GM19328 (cell line): ENCODE results near the gene TRANK1.
"Not testable (repeated sequence)": the region's sequence is repeated elsewhere in the genome, so short reads cannot be mapped to it uniquely, and the experiment has no call there.

ENCODE experiments used
- ATAC-seq: cut with Tn5 transposase; IDR thresholded peaks from one replicate; pipeline ENCODE4 v1.9.1; 2021; ENCODE audit warnings: mild to moderate bottlenecking, moderate library complexity; ENCODE audit not compliant: unreplicated experiment

Gene TRANK1

DNA sequence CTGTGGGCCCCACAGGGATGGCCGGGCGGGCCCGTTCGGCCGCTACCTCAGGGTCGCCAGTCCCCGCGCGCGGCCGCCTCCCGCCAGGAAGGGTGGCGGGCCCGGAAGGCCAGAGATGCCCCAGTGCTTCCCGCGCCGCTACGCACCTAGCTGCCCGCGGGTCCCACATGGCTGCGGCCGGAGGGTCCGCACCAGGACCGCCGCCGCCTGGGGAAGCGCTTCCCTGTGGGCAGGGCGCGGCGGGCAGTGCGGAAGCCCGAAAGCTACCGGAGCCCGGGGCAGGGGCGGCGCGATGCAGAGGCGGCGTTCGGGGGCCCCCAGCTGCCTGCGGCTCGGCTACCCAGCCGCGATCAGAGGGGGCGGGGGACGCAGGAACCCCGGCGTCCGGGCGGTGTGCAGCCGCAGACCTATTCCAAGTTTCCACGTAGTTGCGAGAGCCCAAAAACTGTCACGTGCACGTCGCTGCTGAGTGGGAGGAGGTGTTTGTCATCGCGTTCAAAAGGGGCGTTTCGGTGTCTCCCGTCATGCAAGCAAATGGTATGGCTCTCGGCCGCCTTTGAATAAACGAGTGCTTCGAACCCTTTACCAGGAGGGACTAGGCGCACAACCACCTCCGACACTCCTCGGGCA is at the start of gene TRANK1:
TSS of gene TRANK1 (minus strand) at position 414 of the 630 bp plus-strand sequence. CDS start at position 169, 245 bp downstream.
- ATAC-seq: peak; percentile 68

DNA sequence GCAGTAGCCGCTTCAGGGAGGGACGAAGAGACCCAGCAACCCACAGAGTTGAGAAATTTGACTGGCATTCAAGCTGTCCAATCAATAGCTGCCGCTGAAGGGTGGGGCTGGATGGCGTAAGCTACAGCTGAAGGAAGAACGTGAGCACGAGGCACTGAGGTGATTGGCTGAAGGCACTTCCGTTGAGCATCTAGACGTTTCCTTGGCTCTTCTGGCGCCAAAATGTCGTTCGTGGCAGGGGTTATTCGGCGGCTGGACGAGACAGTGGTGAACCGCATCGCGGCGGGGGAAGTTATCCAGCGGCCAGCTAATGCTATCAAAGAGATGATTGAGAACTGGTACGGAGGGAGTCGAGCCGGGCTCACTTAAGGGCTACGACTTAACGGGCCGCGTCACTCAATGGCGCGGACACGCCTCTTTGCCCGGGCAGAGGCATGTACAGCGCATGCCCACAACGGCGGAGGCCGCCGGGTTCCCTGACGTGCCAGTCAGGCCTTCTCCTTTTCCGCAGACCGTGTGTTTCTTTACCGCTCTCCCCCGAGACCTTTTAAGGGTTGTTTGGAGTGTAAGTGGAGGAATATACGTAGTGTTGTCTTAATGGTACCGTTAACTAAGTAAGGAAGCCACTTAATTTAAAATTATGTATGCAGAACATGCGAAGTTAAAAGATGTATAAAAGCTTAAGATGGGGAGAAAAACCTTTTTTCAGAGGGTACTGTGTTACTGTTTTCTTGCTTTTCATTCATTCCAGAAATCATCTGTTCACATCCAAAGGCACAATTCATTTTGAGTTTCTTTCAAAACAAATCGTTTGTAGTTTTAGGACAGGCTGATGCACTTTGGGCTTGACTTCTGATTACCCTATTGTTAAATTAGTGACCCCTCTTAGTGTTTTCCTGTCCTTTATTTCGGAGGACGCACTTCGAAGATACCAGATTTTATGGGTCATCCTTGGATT is 48.8 kb upstream of the TRANK1 start, which contains the start of gene MLH1:
TSS of gene MLH1 (plus strand) at position 193 of the 958 bp plus-strand sequence. CDS start at position 223, 30 bp downstream.
- ATAC-seq: peak; percentile 90

DNA sequence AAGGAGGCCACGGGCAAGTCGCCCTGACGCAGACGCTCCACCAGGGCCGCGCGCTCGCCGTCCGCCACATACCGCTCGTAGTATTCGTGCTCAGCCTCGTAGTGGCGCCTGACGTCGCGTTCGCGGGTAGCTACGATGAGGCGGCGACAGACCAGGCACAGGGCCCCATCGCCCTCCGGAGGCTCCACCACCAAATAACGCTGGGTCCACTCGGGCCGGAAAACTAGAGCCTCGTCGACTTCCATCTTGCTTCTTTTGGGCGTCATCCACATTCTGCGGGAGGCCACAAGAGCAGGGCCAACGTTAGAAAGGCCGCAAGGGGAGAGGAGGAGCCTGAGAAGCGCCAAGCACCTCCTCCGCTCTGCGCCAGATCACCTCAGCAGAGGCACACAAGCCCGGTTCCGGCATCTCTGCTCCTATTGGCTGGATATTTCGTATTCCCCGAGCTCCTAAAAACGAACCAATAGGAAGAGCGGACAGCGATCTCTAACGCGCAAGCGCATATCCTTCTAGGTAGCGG is 48.0 kb upstream of the TRANK1 start, which contains the start of gene EPM2AIP1:
TSS of gene EPM2AIP1 (minus strand) at position 326 of the 520 bp plus-strand sequence. CDS start at position 272, 54 bp downstream.
- ATAC-seq: peak; percentile 84

DNA sequence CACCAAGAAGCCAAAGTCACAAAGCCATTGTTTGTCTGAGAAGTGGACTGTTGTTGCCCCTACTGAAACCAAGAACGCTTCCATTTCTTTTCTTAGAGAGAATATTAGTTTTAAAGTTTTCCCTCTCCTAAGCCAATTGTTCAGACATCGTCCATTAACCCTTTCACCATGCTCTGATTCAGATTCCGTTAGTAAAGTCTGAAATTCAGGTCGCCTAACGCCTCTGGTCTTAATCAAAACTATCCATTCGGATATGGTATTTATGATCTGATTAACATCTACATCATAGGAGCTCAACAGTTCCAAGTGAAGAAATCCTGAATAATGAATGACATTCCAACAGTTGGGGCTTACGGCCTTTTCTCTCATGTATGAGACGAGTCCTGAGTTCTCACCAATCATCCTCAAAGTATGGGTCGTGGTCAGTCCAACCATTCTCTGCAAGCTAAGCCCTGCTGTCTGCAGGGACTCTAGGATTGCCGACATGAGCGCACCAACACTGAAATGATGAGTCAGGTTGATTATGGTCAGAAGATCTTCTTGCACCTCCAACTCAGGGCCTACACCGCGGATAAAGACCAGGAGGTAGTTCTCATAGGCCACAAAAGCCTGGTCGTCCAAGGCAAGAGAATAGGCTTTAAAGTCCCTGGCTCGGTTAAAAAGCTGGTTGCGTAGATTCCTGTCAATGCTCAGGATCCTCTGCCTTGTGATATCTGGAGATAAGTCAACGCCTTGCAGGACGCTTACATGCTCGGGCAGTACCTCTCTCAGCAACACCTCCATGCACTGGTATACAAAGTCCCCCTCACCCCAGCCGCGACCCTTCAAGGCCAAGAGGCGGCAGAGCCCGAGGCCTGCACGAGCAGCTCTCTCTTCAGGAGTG is 47.3 kb upstream of the TRANK1 start:
- ATAC-seq: no peak

DNA sequence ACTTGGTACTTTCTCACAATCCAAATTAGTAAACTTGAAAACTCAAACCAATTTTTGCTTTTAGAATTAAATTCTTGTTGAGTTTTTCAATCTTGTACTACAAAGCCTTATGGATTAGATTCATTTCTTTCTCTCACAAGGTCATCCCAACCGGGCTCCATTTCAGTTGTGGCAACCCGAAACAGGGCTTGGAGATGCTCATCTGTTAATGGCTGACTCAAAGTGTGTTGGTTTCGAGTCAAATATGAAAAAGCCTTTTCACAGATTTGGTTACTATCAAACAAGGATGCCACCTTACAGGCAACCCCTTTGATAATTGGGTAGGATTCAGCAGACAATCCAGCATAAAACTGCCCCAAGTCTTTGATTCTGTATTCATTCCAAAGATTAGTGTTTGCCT is 46.3 kb upstream of the TRANK1 start:
- ATAC-seq: no peak

DNA sequence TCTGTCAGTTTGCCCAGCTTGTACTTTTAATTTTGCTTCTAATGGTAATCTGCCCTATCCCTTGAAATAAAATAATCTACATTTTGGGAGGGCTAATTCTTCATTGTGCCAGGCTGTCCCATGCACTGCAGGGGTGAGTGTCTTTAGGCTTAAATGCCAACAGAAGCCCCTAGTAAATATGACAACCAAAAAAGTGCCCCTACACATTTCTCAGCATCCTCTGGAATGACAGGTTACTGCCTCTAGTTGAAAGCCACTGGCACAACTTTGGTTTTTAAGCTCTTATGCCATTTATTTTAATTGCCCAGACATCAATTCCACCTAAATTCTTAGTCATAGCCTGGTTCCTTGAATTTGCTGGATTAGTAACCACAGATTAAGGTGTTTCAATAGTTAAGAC is 44.7 kb upstream of the TRANK1 start:
- no peak for ATAC-seq

DNA sequence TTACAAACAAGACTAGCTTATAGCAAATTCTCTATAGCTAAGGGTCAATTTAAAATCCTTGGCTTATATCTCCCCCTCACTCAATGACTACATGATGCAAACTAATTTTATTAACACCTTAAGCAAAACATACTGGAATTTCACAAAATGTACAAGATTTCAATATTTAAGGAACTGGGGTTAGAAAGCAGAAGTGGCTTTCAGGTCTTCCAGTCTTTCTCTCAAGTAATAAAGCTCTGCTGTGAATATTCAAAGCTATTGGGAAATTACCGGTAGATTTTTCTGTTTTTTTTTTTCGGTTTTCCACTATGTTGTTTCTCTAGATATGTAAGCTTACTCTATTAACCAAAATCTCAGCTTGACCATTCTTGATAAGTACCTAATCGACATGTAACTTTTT is 44.2 kb upstream of the TRANK1 start:
- no peak for ATAC-seq

DNA sequence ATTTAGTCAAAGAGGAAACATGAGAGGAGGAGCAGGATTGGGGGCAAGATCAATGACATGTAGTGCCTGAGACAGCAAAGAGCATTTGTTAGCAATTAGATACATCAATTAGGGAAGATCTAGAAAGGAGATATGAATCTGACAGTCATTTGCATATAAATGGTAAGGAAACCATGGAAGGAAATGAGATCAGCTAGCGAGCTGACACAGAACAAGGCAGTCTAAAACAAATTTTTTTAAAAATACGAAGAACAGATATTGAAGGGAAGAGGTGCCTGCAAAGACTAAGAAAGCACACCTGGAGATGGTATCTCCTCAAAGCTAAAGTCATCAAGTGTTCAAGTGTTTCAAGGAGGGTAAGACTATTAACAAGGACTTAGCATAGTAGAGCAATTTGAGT is 43.5 kb upstream of the TRANK1 start:
- no peak for ATAC-seq

DNA sequence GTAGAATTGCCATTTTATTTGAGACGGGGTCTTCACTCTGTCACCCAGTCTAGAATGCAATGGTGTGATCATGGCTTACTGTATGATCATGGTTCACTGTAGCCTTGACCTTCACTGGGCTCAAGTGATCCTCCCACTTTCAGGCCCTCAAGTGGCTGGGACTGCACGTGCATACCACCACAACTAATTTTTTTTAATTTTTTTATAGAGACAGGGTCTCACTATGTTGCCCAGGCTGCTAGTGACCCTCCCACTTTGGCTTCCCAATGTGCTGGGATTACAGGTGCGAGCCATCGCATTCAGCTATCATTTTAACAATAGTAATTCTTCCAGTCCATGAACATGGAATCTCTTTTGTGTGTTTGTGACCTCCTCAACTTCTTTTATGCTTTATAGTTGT is 36.2 kb upstream of the TRANK1 start:
- ATAC-seq: no peak

DNA sequence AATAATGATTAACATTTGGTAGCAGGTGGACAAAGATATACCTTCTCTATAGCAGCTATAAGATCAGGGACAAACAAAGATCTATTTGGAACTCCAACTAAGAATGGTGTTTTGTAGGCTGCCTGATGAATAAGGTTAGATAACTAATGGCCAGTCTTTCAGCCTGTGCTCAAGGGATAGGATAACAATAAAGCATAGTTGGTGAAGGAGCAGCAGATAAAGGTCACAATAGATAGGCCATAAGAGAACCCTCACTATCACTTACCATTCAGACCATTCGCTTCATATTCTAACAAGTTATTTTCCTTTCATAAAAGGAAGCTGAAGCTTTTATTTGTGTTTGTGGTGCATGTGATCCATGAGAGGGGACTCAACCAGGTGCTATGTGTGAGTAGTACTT is 28.3 kb upstream of the TRANK1 start:
- ATAC-seq: no peak

DNA sequence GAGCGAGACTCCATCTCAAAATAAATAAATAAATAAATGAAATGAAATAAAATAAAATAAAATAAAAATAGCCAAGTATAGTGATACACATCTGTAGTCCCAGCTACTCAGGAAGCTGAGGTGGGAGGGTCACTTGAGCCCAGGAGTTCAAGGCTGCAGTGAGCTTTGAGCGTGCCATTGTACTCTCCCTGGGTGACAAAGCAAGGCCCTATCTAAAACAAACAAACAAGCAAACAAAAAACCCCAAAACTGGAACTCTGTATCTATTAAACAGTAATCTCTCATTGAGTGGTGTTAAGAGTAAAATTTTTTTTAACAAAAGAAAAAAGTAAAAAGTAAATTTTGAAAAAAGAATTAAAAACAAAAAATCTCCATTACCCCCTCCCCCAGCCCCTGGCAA is 27.3 kb upstream of the TRANK1 start:
- no peak for ATAC-seq

DNA sequence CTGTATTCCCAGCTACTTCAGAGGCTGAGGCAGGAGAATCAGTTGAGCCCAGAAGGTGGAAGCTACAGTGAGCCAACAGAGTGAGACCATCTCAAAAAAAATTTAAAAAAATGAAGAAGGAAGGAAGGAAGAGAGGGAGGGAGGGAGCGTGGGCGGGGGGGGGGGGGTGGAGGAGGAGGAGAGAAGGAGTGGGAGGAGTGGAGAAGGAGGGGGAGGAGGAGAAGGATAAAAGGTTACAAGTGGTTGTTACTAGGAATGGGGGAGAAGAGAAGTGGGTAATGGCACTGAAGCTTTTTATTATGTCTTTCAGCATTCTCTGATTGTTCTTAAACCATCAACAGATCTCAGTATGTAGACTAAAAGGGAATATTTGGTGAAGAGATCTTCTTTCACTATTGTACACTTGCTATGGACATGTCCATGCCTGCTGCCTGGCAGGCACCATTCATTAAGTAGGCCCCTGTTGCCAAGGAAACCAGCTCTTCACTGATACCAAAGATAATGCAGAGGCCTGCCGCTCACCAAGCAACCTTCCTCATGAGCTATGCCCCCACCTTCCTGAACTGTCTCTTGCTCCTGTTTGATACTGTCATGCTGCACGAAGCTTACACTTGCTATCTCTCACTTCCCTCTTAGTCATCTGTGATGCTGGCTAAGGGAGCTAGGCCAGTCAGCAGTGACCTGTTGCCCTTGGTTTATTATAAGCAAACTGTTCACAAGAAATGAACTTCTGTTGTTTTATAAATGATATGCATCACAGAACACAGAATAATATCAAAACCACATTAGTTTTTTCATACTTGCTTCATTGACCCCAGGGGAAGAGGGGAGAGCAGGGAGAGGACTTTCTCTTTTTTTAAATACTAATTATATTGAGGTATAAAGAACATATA is 24.9 kb upstream of the TRANK1 start:
- peak; percentile 99 for ATAC-seq

DNA sequence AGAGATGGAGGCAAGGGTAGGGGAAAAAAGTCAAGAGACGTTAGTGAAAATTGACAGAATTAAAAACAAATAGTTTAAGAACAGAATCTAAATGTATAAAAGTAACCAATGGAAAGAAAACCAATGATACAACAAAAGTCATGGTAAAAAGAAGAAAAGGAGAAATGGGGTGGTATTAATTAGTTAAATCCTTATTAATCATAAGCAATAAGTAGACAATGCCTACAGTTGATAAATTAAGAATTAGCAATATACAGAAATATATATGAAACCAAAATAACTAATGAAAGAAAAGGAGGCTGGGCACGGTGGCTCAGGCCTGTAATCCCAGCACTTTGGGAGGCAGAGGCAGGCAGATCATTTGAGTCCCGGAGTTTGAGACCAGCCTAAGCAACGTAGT is 24.2 kb upstream of the TRANK1 start:
- no peak for ATAC-seq

DNA sequence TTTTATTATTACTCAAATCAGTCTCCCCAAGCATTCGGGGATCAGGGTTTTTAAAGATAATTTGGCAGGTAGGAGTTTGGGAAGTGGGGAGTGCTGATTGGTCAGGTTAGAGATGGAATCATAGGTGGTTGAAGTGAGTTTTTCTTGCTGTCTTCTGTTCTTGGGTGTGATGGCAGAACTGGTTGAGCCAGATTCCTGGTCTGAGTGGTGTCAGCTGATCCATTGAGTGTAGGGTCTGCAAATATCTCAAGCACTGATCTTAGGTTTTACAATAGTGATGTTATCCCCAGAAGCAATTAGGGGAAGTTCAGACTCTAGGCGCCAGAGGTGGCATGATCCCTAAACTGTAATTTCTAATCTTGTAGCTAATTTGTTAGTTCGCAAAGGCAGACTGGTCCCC is 20.6 kb upstream of the TRANK1 start:
- ATAC-seq: no peak

DNA sequence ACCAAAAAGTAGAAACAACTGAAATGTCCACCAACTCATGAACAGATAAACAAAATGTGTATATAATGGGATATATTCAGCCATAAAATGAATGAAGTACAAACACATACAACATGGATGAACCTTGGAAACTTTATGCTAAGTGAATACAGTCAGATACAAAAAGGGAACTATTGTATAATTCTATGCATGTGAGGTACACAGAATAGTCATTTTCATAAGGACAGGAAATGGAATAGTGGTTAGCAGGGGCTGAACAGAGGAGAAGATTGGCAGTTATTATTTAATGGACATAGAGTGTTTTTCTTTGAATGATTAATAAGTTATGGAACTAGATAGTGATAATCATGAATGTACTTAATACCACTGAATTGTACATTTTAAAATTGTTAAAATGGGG is 20.0 kb upstream of the TRANK1 start:
- no peak for ATAC-seq

DNA sequence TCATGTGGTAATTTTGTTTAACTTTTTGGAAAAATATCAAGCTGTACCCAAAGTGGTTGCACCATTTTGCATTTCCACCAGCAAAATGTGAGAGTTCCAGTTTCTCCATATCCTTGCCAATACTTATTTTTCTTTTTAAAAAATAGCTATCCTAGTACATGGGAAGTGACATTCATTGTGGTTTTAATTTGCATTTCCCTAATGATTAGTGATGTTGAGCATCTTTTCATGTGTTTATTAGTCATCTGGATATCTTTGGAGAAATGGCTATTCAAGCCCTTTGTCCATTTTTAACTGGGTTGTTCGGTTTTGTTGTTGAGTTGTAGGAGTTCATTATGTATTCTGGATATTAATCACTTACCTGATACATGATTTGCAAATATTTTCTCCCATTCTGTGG is 19.5 kb upstream of the TRANK1 start:
- no peak for ATAC-seq

DNA sequence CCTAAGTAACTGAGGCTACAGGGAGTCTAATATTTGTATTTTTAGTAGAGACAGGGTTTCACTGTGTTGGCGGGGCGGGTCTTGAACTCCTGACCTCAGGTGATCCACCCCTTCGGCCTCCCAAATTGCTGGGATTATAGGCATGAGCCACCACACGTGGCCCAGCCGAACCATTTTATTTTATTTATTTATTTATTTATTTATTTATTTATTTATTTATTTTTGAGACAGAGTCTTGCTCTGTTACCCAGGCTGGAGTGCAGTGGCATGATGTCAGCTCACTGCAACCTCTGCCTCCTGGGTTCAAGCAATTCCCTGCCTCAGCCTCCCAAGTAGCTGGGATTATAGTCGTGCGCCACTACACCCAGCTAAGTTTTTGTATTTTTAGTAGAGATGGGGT is 18.2 kb upstream of the TRANK1 start:
- not testable (repeated sequence) for ATAC-seq

DNA sequence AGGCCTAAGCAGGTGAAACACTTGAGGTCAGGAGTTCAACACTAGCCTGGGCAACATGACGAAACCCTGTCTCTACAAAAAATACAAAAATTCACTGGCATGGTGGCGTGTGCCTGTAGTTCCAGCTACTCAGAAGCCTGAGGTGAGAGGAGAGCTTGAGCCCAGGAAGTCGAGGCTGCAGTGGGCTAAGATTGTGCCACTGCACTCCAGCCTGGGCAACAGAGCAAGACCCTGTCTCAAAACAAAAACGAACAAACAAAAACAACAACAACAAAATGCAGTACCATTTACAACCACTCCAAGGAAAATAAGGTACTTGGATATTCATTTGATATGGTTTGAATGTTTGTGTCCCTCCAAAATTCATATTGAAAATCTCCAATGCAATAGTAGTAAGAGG is 15.6 kb upstream of the TRANK1 start:
- ATAC-seq: no peak

DNA sequence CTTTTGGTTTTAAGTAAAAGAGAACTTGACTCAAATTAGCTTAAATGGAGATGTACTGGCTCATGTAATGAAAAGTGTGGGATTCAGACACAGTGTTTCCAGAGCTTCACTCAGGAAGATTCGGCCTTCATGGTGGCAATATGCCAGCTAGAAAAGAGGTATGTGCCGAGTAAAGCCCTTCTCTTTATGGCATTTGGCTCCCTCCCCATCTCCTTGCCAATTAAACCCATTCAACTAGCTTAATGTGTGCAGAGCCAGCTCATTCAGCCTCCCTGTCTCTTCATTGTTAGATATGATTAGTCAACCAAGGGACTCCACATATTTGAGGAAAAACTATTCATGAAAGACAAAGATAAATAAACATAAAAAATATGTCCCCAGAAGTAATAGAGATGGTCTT is 15.0 kb upstream of the TRANK1 start:
- ATAC-seq: no peak
